ENCODE measurements around the gene FAM107B.

GRCh38 chr10:14645239-14645960 lies 129.3 kb downstream of the FAM107B start:
- no peak for TF ChIP-seq POLR2A (IDR thresholded peaks at IDR 0.05)
- TF ChIP-seq CTCF (IDR thresholded peaks at IDR 0.05), result no peak
- TF ChIP-seq EP300 (IDR thresholded peaks at IDR 0.05), result no peak
- TF ChIP-seq POLR2AphosphoS5 (IDR thresholded peaks at IDR 0.05), result no peak

All from suprapubic skin (tissue), 4 donors.